Mononuclear cell (primary cell): Measurements from ENCODE around the gene NPAS1. TPM values are rescaled to one million over a fixed set of nuclear protein-coding genes. Genes with fewer than 3 reads are reported as not detected.
A peak's percentile ranks its signal among the peaks of the same experiment; 100 is the strongest.

Experiments used
- H3K27me3 ChIP-seq: 2 replicates; pipeline ENCODE4 v1.6.0; 2011; ENCODE audit warnings: low read length, control low read depth; ENCODE audit not compliant: insufficient read depth
- H3K4me1 ChIP-seq: 2 replicates; pipeline ENCODE4 v1.5.1; 2011; ENCODE audit warnings: mild to moderate bottlenecking, low read length, control low read depth; ENCODE audit not compliant: insufficient read depth
- H3K4me3 ChIP-seq: 2 replicates; pipeline ENCODE4 v1.5.1; 2011; ENCODE audit warnings: mild to moderate bottlenecking, low read length, moderate library complexity
- H3K9me3 ChIP-seq: 2 replicates; pipeline ENCODE4 v1.5.1; 2011; ENCODE audit warnings: low read depth, mild to moderate bottlenecking, control low read depth, low read length
- total RNA-seq: library from RNA; depleted of rRNA; stranded (reverse); fragments of >200 nt; gene quantifications from one replicate; pipeline ENCODE4 v1.2.3, GENCODE V29; 2012

Gene NPAS1
- total RNA-seq, 1 donor: 0.10 TPM

- H3K4me1 ChIP-seq: peaks cover 14% of the 10 kb centered on the region
- no peaks in the 10 kb centered on the region for H3K9me3 ChIP-seq
- H3K4me3 ChIP-seq: no peak overlapping the region
- peaks cover 56% of the 10 kb centered on the region for H3K27me3 ChIP-seq
Observed at GRCh38 chr19:47022541-47023447, 3.2 kb downstream of the NPAS1 start.

- no peak overlapping the region for H3K4me3 ChIP-seq
- peaks cover 14% of the 10 kb centered on the region for H3K4me1 ChIP-seq
- H3K27me3 ChIP-seq: peaks cover 58% of the 10 kb centered on the region
- H3K9me3 ChIP-seq: no peaks in the 10 kb centered on the region
Observed at GRCh38 chr19:47023448-47023794, 3.8 kb downstream of the NPAS1 start.

- peaks cover 56% of the 10 kb centered on the region for H3K27me3 ChIP-seq
- no peaks in the 10 kb centered on the region for H3K9me3 ChIP-seq
- peaks cover 14% of the 10 kb centered on the region for H3K4me1 ChIP-seq
Observed at GRCh38 chr19:47024502-47024901, 4.9 kb downstream of the NPAS1 start.

GRCh38 chr19:47026156-47026555, 6.5 kb downstream of the NPAS1 start:
- peaks cover 56% of the 10 kb centered on the region for H3K27me3 ChIP-seq
- H3K4me3 ChIP-seq: no peak overlapping the region
- H3K9me3 ChIP-seq: no peaks in the 10 kb centered on the region
- H3K4me1 ChIP-seq: peaks cover 6% of the 10 kb centered on the region

More at GRCh38 chr19:47024502-47024901, 4.9 kb downstream of the NPAS1 start:
- no peak overlapping the region for H3K4me3 ChIP-seq

- no peaks in the 10 kb centered on the region for H3K4me1 ChIP-seq
- H3K4me3 ChIP-seq: no peak overlapping the region
- peaks cover 48% of the 10 kb centered on the region for H3K27me3 ChIP-seq
- no peaks in the 10 kb centered on the region for H3K9me3 ChIP-seq
Observed at GRCh38 chr19:47026889-47027288, 7.3 kb downstream of the NPAS1 start.

GRCh38 chr19:47027586-47028088, 8.0 kb downstream of the NPAS1 start:
- H3K4me3 ChIP-seq: no peak overlapping the region

GRCh38 chr19:47028195-47028601, 8.6 kb downstream of the NPAS1 start:
- H3K9me3 ChIP-seq: no peaks in the 10 kb centered on the region
- H3K27me3 ChIP-seq: peaks cover 37% of the 10 kb centered on the region
- no peak overlapping the region for H3K4me3 ChIP-seq
- H3K4me1 ChIP-seq: no peaks in the 10 kb centered on the region

More at GRCh38 chr19:47027586-47028088, 8.0 kb downstream of the NPAS1 start:
- Histone ChIP-seq H3K27me3 (peaks cover 43% of the 10 kb centered on the region), H3K9me3 (no peaks in the 10 kb centered on the region), H3K4me1 (no peaks in the 10 kb centered on the region)

GRCh38 chr19:47032171-47032811, 12.7 kb downstream of the NPAS1 start:
- no peak overlapping the region for H3K4me3 ChIP-seq
- H3K27me3 ChIP-seq: peaks cover 21% of the 10 kb centered on the region
- peaks cover 18% of the 10 kb centered on the region for H3K4me1 ChIP-seq
- no peaks in the 10 kb centered on the region for H3K9me3 ChIP-seq

GRCh38 chr19:47035127-47036096, 15.8 kb downstream of the NPAS1 start:
- peaks cover 18% of the 10 kb centered on the region for H3K4me1 ChIP-seq
- H3K27me3 ChIP-seq: peaks cover 3% of the 10 kb centered on the region
- peak overlapping the region; percentile 29 for H3K4me3 ChIP-seq
- H3K9me3 ChIP-seq: no peaks in the 10 kb centered on the region

- peaks cover 18% of the 10 kb centered on the region for H3K4me1 ChIP-seq
- no peaks in the 10 kb centered on the region for H3K27me3 ChIP-seq
- H3K4me3 ChIP-seq: peak overlapping the region; percentile 29
- H3K9me3 ChIP-seq: no peaks in the 10 kb centered on the region
Observed at GRCh38 chr19:47036097-47036651, 16.5 kb downstream of the NPAS1 start.

GRCh38 chr19:47037766-47038165, 18.1 kb downstream of the NPAS1 start:
- no peaks in the 10 kb centered on the region for H3K9me3 ChIP-seq
- no peak overlapping the region for H3K4me3 ChIP-seq
- peaks cover 18% of the 10 kb centered on the region for H3K4me1 ChIP-seq
- no peaks in the 10 kb centered on the region for H3K27me3 ChIP-seq

GRCh38 chr19:47039239-47039874, 19.7 kb downstream of the NPAS1 start:
- Histone ChIP-seq H3K4me1 (peaks cover 18% of the 10 kb centered on the region), H3K27me3 (no peaks in the 10 kb centered on the region), H3K4me3 (no peak overlapping the region), H3K9me3 (no peaks in the 10 kb centered on the region)

GRCh38 chr19:47040869-47041268, 21.2 kb downstream of the NPAS1 start:
- Histone ChIP-seq H3K27me3 (no peaks in the 10 kb centered on the region), H3K4me3 (no peak overlapping the region), H3K9me3 (no peaks in the 10 kb centered on the region), H3K4me1 (peaks cover 8% of the 10 kb centered on the region)
